ENCODE measurements around the gene DCLRE1B. TPM values are rescaled to one million over a fixed set of nuclear protein-coding genes. Genes with fewer than 3 reads are reported as not detected.

DCLRE1B gene
- total RNA-seq, 2 donors from 2014 or later, result 4.2 to 10.1 TPM

DNA sequence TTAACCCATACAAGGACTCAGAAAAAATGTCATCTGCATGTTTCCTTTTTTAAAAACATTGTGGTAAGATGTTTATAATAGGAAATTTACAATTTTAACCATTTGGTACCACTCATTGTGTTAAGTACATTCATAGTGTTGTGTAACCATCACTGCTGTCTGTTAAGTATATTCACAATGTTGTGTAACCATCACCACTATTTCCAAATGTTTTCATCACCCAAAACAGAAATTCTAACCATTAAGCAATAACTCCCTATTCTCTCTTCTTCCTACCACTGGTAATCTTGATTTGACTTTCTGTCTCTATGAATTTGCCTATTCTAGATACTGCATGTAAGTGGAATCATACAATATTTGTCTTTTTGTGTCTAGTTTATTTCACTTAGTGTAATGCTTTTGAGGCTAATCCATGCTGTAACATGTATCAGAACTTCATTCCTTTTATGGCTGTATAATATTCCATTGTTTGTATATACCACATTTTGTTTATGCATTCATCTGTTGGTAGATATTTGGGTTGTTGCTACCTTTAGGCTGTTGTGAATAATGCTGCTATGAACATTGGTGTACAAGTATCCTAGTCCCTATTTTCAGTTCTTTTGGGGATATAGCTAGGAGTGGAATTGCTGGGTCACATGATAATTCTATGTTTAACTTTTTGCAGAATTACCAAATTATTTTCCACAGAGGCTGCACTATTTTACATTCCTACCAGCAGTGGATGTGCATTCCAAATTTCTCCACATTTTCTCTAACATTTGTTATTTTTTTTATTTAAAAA, 38.1 kb downstream of the DCLRE1B start:
- peaks cover 3% of the 10 kb centered on the region for H3K4me1 ChIP-seq (replicated peaks)

DNA sequence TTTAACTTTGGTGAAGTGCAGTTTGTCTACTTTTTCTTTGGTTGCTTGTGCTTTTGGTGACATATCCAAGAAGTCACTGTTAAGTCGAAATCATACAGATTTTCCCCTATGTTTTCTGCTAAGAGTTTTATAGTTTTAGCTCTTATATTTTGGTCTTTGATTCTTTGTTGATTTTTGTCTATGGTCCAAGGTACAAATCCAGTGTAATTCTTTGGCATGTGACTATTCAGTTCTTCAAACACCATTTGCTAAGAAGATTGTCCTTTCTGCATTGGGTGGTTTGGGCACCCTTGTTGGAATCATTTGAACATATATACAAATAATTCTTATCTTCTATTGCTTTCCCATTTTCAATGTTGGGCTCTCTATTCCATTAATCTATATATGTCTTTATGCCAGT, 40.2 kb downstream of the DCLRE1B start:
- WGBS, result 96% methylated on average over 1 of the region's 1 CpG
- Histone ChIP-seq H3K9me3 (no peaks in the 10 kb centered on the region), H3K4me3 (no peak overlapping the region), H3K27me3 (replicated peaks; ENCODE audit: insufficient read depth) (no peaks in the 10 kb centered on the region), H3K36me3 (no peaks in the 10 kb centered on the region), H3K4me1 (replicated peaks) (peaks cover 3% of the 10 kb centered on the region), H3K27ac (no peak overlapping the region)
- TF ChIP-seq, protein P1, sequence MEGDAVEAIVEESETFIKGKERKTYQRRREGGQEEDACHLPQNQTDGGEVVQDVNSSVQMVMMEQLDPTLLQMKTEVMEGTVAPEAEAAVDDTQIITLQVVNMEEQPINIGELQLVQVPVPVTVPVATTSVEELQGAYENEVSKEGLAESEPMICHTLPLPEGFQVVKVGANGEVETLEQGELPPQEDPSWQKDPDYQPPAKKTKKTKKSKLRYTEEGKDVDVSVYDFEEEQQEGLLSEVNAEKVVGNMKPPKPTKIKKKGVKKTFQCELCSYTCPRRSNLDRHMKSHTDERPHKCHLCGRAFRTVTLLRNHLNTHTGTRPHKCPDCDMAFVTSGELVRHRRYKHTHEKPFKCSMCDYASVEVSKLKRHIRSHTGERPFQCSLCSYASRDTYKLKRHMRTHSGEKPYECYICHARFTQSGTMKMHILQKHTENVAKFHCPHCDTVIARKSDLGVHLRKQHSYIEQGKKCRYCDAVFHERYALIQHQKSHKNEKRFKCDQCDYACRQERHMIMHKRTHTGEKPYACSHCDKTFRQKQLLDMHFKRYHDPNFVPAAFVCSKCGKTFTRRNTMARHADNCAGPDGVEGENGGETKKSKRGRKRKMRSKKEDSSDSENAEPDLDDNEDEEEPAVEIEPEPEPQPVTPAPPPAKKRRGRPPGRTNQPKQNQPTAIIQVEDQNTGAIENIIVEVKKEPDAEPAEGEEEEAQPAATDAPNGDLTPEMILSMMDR (IDR thresholded peaks at IDR 0.05), result no peak
- no peak for TF ChIP-seq POLR2AphosphoS5 (IDR thresholded peaks at IDR 0.05)
- intact Hi-C loops (cut with DNase I), result no loop called here
- no peak for DNase-seq (ENCODE audit: low spot score)

More for the DNA sequence above, 38.1 kb downstream of the DCLRE1B start:
- TF ChIP-seq, protein P1 (IDR thresholded peaks at IDR 0.05), result no peak
- TF ChIP-seq POLR2A (IDR thresholded peaks at IDR 0.05) (no peak), POLR2AphosphoS5 (IDR thresholded peaks at IDR 0.05) (no peak)
- H3K27ac ChIP-seq, result no peak overlapping the region
- no peaks in the 10 kb centered on the region for H3K27me3 ChIP-seq (replicated peaks; ENCODE audit: insufficient read depth)
- intact Hi-C loops (cut with DNase I), result no loop called here
- DNase-seq (ENCODE audit: low spot score), result no peak
- no peaks in the 10 kb centered on the region for H3K36me3 ChIP-seq
- H3K4me3 ChIP-seq, result no peak overlapping the region
- H3K9me3 ChIP-seq, result no peaks in the 10 kb centered on the region

DNA sequence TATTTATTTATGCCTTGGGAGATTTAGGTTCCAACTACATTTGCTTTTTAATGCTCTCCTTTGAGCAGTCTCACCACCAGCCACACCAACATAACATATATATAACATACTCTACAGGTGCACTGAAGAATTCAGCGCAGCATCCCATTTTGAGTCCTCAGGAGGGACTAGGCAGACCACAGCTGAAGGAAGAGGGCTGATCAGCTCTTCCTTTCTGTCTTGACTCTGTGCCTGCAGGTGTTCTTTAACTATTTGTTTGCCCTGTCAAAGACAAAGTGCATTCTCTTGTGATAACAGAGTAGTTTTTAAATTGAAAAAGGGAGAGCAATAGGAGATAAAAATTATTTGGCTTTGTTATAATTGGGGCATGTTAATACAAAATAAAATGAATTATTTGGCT, 41.0 kb downstream of the DCLRE1B start:
- intact Hi-C loops (cut with DNase I), result no loop called here
- WGBS, result 79% methylated on average over 1 of the region's 1 CpG
- no peaks in the 10 kb centered on the region for H3K9me3 ChIP-seq
- no peaks in the 10 kb centered on the region for H3K27me3 ChIP-seq (replicated peaks; ENCODE audit: insufficient read depth)
- DNase-seq (ENCODE audit: low spot score), result no peak
- H3K4me1 ChIP-seq (replicated peaks), result peaks cover 3% of the 10 kb centered on the region
- H3K4me3 ChIP-seq, result no peak overlapping the region
- no peaks in the 10 kb centered on the region for H3K36me3 ChIP-seq
- no peak overlapping the region for H3K27ac ChIP-seq
- no peak for TF ChIP-seq POLR2AphosphoS5 (IDR thresholded peaks at IDR 0.05)
- no peak for TF ChIP-seq POLR2A (IDR thresholded peaks at IDR 0.05)
- TF ChIP-seq, protein P1 (IDR thresholded peaks at IDR 0.05), result no peak

DNA sequence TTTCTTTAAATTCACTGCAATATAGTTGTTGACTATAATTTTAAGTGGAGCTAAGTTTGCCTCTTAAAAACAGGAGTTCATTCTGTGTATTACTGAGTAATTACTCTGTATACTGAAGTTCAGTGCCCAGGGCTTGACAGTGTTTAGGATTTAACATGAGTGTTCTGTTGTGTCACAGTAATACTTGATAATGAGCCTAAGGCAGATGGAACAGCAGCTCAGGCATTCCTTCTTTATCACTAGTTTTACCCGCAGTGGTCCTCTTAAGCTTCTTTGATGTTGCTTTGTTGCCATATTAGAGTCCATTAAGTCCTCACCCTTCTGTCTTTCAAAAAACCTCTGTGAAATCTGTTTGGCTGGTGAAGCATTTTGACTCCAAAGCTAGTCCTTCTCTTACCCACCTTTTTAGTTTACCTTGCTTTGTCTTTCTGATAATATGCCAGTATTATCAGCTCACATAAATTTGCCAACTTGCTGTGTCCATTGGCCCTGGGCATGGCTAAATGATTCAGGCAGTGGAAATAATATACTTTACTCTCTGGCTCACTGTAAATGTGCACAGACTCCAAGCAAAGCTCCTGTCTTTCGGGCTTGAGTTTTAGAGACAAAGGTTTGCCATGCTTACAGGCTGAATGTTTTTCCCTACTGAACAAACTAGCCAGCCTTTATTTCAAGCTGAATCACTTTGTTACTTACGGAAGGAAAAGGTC, 41.7 kb downstream of the DCLRE1B start:
- TF ChIP-seq, protein P1 (IDR thresholded peaks at IDR 0.05), result no peak
- TF ChIP-seq POLR2A (IDR thresholded peaks at IDR 0.05) (no peak), POLR2AphosphoS5 (IDR thresholded peaks at IDR 0.05) (no peak)
- Histone ChIP-seq H3K4me3 (no peak overlapping the region), H3K4me1 (replicated peaks) (peaks cover 3% of the 10 kb centered on the region), H3K27me3 (replicated peaks; ENCODE audit: insufficient read depth) (no peaks in the 10 kb centered on the region), H3K27ac (no peak overlapping the region), H3K36me3 (no peaks in the 10 kb centered on the region), H3K9me3 (no peaks in the 10 kb centered on the region)
- intact Hi-C loops (cut with DNase I), result no loop called here
- WGBS, result 23% methylated on average over 3 of the region's 3 CpGs
- DNase-seq (ENCODE audit: low spot score), result no peak
